ENCODE measurements around the gene INPP5A.
"Not testable (repeated sequence)": the region's sequence is repeated elsewhere in the genome, so short reads cannot be mapped to it uniquely, and the experiment has no call there.

The INPP5A gene

DNA sequence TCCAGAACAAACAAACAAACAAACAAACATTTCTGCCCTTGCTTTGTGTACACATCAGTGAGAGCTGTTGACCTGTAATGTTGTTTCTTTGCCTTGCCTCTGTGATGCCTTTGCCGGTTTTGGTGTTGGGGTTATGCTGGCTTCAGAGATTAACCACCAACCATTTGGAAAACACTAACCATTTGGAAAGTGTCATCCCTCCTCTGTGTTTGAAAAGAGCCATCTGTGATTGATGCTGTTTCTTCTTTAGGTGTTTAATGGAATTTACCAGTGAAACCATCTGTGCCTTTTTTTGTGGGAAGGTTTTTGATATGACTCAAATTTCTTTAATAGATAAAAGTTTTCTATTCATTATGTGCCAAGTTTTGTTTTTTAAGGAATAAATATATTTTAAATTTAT, 46.5 kb downstream of the INPP5A start:
- no peak for DNase-seq

DNA sequence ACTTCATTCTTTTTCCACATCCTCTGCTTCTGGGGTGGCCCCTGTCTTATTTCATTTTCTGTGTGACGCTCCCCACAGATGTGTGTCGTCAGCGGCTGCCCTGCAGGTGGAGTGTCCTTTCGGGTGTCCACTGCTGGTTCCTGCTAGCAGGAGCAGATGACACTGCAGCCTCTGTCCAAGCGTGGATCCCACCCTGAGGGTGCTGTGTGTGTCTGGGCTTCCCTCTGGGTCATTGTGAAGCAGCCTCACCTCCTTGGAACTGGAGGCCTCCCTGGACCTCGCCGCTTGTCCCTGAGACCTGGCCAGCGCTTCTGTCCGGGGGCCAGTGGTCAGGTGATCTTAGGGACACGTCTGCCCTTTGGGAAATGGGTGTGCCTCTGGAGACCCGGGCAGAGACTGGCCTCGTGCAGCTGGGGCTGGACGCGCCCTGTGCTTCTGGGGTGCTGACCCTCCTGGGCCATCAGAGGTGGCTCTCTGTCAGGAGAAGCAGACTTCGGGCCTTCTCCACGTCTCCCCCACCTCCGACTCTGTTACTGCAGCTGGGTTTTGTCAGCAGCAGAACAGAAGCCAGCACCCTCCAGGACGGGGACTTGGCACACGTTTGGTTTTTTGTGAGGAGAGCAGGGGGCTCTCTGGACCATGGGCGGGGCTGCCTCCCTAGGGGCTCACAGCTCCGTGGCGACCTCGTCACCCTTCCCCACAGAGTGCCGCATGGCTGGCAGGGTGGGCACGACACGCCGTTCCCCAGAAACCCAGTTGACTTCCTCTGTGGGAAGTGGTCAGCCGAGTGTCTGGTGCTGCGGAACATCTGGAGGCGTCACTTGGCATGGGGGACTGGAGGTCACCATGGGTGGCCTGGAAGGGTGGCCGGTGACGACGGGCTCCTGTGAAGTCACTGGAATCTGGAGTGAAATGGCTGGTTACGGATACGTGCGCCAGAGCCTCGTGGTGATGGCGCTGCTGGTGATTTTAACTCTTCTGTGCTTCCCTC, 48.4 kb downstream of the INPP5A start:
- DNase-seq: no peak

DNA sequence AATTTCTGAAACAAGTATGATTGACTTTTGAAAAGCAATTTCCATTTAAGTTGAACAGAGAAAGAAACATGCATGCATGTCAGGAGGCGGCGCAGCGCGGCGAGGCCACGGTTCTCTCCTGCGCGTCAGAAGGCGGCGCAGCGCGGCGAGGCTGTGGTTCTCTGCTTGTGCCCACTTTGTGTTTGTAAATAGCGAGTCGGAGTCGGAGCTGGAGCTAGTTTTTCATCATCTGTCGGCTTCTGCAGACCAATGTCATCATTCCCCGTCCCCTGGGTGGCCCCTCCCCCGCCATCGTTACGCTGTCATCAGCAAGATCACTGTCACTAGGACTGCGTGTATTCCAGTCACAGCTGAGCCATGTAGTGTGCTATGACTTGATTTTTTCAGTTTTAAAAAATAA, 49.2 kb downstream of the INPP5A start:
- DNase-seq: no peak

DNA sequence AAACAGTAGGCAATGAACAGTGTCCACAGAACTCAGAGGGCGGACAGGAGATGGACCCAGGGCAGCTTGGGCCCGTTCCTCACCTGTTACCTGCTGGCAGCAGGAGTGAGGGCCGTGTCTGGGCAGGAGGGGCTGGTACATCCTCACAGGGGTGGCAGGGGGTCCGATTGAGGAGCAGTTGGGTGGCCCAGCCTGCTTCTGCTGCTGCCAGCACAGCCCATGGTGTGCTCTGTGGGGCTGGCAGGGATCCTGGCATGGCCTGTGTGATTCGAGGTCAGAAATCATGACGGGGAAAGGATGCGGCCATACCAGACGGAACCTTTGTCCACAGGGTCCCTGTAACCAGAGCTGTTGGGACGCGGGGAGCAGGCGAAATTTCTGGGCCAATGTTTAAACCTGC, 49.6 kb downstream of the INPP5A start:
- no peak for DNase-seq

DNA sequence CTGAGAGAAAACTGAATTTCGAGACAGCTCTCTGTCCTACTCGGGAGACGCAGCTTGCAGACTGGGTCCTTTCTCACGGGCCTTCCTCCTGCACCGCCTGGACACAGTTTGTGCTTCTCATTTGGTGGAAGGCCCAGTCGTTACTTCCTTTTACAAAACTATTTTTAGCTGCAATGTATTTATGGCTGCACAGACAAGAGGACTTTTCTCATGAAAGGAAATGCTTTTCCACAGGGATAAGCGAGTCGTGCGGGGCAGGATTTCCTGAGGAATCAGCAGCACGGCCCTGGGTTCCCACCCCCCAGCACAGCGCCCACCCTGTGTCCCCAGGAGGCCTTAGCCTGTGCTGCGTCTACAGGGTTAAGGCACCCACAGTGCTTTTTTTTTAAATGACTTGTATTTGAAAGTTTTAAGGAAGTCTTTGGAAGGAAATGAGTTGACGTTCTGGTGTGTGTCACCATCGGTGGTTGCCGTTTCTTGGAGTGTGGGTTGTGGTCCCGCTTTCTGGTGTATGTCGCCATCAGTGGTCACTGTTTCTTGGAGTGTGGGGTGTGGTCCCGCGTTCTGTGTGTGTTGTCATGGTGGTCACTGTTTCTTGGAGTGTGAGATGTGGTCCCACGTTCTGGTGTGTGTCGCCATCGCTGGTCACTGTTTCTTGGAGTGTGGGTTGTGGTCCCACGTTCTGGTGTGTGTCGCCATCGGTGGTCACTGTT, 50.9 kb downstream of the INPP5A start:
- DNase-seq: no peak

DNA sequence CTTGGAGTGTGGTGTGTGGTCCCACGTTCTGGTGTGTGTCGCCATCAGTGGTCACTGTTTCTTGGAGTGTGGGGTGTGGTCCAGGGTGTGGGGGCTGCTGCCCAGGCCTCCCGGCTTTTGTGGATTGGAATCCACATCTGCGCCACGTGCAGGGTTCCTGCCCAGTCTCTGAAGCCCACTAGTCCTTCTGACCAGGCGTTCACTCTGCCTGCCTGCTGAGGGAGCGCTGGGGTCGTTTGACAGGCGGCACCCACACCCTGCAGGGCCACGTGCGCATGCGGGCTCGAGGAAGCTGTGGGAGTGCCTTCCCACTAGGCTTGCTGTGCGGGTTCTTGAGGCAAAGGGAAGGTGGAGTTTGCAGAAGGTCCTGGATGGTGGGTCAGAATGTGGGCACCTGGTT, 51.4 kb downstream of the INPP5A start:
- no peak for DNase-seq

DNA sequence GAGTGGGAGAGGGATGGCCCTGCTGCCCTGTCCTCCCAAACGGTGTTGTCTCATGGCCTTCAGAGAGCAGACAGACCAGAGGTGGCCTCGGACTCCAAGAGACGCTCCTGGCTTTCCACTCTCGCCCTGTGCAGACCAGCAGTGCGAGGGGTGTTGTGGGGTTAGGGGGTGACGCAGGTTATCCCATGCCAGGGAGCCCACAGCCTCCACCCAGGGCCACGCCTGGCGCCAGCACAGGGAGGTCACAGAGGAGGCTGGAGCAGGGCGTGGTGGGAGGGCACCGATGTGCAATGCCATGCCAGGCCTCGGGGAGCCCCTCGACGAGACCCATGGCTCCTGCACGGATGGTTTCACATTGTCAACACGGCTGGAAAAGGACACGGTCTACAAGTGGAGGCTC, 52.1 kb downstream of the INPP5A start:
- no peak for DNase-seq

DNA sequence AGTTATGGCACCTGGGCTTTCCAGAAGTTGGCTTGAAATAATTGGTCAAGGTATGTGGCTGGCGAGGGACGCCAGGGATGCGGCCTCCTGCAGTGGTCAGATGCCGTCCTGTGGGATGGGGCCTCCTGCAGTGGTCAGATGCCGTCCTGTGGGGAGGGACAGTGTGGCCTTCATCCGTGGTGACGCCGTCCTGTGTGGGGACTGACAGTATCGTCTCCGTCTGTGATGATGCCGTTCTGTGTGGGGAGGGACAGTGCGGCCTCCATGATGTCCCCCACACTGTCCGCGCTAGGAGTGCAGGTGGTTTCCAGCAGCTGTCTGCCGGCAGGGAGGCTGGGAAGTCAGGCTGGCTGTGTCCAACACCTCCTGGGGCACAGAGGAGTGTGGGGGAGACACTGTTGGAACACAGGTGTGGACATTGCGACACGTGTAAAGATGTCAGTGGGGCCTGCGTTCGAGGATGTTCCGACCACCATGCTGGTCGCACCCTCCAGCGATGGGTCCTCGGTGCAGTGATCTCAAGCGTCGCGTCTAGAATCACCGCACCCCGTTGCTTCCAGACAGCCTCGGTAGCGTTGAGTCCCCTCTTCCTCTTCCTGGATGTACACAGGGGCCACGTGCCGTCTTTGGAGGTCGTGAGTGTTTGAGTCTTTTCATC, 52.6 kb downstream of the INPP5A start:
- DNase-seq: no peak

DNA sequence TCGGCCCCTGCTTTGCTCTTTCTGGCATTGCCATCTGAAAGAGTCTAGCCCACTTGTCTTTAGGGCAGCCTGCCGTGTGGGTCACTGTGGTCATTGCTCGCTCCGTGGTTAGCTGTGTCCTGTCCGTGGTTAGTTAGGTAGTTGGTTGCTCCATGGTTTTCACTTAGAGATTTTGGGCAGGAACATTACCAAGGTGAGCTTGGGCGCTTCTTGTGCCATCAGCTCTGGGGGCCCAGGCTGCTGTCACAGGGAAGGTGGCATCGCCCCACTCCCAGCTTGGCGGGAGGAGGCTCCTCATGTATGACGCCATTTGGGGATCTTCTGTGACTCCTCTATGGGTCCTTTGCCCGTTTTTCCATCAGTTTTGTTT, 53.1 kb downstream of the INPP5A start:
- DNase-seq: no peak

DNA sequence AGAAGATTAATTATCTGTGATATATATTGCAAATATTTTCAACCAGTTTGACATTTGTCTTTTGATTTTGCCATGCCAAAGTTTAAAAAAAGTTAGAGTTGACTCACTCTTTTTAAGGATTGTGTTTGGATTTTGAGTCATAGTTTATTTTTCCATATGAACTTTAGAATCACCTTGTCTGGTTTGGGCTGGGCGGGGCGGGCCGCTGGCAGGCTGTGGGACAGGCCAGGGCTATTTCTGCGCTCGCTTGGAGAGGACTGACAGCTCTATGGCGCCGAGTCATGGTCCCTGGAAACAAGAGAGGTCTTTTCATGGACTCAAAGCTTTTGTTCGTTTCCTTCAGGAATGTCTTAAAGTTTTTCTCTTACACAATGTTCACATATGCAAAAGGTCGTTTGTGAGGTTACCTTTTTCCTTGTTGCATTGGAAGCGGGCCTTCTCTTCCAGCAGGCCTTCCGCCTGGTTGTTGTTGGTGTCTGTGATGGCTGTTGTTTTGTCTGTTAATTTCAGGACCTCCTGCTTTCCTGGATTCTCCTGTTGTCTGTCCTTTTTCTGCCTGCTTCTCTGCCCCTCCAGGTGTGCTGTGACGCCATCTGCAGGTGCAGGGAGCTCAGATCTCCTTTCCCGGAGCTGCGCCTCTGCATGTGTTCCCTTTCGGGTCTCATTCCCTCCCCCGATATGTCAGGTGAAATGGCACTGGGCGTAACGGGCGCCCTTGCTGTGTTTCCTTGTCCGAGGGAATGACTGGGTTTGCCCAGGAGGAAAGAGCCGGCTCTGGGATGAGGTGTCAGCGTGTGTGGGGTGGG, 53.8 kb downstream of the INPP5A start:
- no peak for DNase-seq

DNA sequence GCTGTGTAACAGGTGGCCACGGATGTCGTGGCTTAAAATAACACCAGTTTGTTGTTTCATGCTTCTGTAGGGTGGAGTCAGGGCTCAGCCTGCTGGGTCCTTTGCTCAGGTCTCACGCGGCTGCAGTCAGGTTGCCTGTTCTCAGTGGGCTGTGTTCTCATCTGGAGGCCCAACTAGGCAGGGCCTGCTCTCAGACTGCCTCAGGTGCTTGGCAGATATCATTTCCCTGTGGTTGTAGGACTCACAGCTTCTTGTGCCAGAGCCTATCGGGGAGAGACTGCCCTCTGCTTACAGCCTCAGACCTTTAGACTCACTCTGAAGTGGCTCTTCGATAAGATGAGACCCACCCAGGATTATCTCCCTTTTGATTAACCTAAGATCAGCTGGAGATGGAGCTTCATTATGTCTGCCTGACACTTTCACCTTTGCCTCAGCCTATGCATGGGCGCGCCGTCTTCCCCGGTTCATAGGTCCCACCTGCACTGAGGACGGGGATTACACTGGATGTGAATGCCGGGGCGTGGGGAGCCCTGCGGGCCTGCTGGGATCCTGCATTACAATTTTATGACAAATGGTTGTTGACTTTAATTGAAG, 55.3 kb downstream of the INPP5A start:
- DNase-seq: no peak

DNA sequence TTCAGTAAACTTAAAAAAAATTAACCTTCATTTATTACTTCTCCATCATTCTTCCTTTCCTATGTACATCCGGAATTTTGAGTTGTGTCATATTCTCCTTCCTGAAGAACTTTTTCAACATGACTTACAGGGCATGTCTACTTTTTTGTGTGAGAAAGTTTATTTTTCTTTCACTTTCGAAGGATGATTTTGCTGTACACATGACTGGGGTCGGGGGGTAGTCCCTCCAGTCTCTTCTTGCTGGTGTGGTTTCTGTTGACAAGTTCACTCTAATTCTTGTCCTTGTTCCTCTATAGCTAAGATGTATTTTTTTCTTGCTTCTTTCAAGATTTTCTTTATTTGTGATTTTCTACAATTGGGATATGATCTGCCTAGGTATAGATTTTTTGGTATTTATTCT, 55.8 kb downstream of the INPP5A start:
- DNase-seq: no peak

DNA sequence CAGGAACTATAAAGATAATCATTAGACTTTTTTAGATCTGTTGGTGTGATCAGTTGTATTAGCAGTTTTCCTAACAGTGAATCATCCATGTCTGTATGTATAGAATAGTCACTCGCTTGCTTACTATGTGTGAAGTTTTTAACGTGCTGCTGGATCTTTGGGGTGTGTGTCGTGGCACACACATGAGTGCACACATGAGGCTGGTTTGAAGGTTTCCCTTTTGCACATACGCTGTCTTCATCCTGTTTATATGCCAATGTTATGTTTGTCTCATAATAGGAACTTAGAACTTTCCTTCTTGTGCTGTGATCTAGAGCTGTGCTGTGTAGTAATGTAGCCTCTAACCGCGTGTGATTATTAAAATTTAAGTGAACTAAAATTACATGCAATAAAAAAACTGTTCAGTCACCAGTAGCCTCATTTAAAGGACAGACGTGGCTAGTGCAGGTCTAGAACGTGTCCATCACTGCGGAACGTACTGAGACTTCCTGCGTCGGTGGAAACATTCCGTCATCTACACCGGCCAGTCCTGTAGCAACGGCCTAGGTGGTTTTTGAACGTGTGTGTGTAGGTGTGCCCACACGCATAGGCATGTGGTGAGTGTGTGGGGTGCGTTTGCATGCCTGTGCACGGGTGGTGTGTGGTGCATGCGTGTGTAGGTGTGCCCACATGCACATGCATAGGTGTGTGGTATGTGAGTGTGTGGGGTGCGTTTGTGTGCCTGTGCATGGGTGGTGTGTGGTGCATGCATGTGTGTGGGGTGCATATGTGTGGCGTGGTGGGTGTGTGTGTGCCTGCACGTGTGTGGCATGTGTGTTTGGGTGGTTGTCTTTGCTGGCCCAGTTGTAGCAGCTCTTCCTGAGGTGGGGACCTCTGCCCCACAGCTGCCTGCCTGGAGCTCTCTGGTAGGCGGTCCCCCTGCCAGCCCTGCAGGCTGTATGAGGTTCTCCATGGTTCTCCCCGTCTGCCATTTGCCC, 56.6 kb downstream of the INPP5A start:
- DNase-seq: no peak

DNA sequence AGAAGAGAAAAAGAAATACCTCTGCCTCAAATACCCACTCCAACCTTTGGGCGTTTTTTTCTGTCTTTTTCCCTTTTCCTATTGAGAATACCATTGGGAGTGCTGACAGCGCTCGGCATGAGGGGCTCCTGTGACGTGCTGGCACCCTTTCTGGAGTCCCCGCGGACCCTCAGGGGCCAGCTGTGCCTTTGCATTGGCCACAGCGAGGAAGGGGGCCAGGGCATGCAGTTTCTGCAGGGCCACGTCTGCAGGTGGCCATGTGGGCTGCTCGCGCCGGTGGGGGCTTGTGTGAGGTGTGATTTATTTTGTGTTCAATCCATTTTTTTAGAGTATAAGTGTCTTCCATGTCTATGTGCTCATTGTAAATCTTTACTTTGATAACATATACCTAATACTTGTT, 57.4 kb downstream of the INPP5A start:
- no peak for DNase-seq

DNA sequence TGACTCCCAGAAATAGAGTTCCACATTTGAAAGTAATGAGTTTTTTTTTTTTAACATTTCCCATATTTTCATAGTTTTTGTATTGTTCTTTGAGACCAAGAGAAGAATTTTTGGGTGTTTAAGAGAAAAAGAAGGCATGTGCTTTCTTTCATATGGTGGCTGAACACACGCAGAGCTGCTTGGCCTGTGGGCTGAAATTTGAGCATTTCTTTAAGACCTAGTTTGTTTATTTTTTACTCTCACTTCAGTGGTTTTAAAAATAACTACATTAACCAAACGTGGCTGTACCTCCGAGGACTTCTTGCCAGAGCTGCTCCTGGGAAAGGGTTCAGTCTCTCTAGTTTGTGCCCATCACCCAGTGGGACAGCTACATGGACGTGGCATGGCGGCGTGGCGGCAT, 58.3 kb downstream of the INPP5A start:
- no peak for DNase-seq

DNA sequence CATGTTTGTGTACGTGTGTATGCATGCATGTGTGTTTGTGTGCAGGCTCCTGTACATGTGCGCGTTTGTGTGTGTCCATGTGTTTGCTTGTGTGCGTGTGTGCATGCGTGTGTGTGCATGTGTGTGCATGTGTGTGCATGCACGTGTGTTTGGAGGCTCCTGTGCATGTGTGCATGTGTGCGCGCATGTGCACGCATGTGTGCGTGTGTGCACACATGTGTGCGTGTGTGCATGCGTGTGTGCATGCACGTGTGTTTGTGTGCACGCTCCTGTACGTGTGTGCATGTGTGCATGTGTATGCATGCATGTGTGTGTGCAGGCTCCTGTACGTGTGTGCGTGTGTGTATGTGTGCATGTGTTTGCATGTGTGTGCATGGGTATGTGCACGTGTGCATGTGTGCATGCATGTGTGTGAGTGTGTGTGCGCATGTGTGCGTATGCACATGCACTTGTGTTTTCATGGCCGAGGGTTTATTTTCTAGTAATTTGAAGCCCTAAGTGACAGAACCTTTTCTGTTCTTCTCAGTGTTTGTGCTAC, 59.2 kb downstream of the INPP5A start:
- no peak for DNase-seq

DNA sequence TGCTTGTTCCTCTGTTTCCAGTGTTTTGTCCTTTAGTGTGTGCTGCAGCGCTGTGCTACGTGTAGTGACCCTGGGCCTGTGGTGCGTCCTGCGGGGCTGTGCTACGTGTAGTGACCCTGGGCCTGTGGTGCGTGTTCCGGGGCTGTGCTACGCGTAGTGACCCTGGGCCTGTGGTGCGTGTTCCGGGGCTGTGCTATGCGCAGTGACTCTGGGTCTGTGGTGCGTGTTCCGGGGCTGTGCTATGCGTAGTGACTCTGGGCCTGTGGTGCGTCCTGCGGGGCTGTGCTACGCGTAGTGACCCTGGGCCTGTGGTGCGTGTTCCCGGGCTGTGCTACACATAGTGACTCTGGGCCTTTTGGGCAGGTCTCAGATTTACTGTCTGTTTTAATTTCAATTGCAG, 60.1 kb downstream of the INPP5A start:
- DNase-seq: no peak

DNA sequence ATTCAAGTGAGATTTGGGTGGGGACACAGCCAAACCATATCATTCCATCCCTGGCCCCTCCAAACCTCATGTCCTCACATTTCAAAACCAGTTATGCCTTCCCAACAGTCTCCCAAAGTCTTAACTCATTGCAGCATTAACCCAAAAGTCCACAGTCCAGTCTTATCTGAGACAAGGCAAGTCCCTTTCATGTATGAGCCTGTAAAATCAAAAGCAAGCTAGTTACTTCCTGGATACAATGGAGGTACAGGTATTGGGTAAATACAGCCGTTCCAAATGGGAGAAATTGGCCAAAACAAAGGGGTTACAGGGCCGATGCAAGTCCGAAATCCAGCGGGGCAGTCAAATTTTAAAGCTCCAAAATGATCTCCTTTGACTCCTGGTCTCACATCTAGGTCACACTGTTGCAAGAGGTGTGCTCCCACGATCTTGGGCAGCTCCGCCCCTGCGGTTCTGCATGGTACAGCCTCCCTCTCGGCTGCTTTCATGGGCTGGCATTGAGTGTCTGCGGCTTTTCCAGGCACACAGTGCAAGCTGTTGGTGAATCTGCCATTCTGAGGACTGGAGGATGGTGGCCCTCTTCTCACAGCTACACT, 61.5 kb downstream of the INPP5A start:
- not testable (repeated sequence) for DNase-seq

DNA sequence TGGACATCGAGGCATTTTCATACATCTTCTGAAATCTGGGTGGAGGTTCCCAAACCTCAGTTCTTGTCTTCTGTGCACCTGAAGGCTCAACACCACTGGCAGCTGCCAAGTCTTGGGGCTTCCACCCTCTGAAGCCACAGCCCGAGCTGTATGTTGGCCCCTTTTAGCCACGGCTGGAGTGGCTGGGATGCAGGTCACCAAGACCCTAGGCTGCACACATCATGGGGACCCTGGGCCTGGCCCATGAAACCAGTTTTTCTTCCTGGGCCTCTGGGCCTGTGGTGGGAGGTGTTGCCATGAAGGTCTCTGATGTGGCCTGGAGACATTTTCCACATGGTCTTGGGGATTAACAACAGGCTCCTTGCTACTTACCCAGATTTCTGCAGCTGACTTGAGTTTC, 62.1 kb downstream of the INPP5A start:
- no peak for DNase-seq

DNA sequence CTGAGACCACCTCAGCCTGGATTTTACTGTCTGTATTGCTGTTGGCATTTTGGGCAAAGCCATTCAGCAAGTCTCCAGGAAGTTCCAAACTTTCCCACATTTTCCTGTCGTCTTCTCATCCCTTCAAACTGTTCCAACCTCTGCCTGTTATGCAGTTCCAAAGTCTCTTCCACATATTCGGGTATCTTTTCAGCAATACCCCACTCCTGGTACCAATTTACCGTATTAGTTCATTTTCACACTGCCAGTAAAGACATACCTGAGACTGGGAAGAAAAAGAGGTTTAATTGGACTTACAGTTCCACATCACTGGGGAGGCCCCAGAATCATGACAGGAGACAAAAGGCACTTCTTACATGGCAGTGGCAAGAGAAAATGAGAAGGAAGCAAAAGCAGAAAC, 62.8 kb downstream of the INPP5A start:
- DNase-seq: no peak

DNA sequence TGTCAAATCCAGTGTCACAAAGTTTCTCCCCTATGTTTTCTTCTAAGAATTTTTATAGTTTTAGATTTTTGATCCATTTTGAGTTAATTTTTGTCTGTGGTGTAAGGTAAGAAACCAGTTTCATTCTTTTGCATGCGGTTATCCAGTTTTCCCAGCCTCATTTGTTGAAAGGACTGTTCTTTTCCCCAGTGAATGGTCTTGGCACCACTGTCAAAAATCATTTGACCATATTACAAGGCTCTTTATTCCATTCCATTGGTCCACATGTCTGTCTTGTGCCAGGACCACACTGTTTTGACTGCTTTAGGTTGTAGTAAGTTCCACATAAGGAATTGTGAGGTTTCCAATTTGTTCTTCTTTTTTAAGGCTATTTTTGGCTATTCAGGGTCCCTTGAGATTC, 64.0 kb downstream of the INPP5A start:
- DNase-seq: no peak

Data from NCI-H146 (cell line).